Thyroid gland (tissue), 4 donors: ENCODE measurements around the gene RPLP2.

Experiments used
- CTCF ChIP-seq, 6 experiments: fragments of 200-600 bp in 3 of 6; fragments of 450-650 bp in 3 of 6; sonication (generic) in 3 of 6; IDR thresholded peaks; one replicate each; pipeline ENCODE4 v1.5.1; 2016 to 2019; ENCODE audit warnings: antibody characterized with exemption in 6 of 6, mild to moderate bottlenecking in 2 of 6, inconsistent platforms in 1 of 6, moderate library complexity in 1 of 6
- POLR2A ChIP-seq, 2 donors: fragments of 450-650 bp; IDR thresholded peaks; one replicate each; pipeline ENCODE4 v1.6.1; 2017; ENCODE audit warnings: antibody characterized with exemption in 2 of 2, mild to moderate bottlenecking in 2 of 2, moderate library complexity in 1 of 2

GRCh38 chr11:845872-846495 is 36.2 kb downstream of the RPLP2 start:
- TF ChIP-seq POLR2A (IDR thresholded peaks at IDR 0.05) (no peak), CTCF (IDR thresholded peaks at IDR 0.05) (no peak)
